HepG2 (cell line): ENCODE data around the gene PRKCD. TPM values are rescaled to one million over a fixed set of nuclear protein-coding genes. Genes with fewer than 3 reads are reported as not detected.

Experiments used
- ATAC-seq: fragments of 200-7000 bp; cut with Tn5 transposase; 3 replicates; pipeline ENCODE4 v1.9.1; 2020; ENCODE audit warnings: mild to moderate bottlenecking, moderate library complexity
- BruUV-seq: library from RNA; stranded (reverse); fragments of 400-500 nt; replicated peaks from 2 replicates; lab custom pipeline; 2021; lab: Mats Ljungman, UMichigan
- CTCF ChIA-PET: fragments of 300-600 bp; formaldehyde crosslinking; extraction: SDS; loops from one replicate; lab custom pipeline; 2021; ENCODE audit warnings: low total read pairs, inconsistent platforms, low intra/inter-chr PET ratio; lab: Yijun Ruan, JAX
- POLR2A ChIA-PET: fragments of 350-600 bp; sonication (Branson Sonifier 250); formaldehyde crosslinking; loops from one replicate; lab custom pipeline; 2020; ENCODE audit warnings: antibody characterized with exemption, inconsistent platforms; lab: Yijun Ruan, JAX
- DNase-seq: peaks from one replicate; pipeline ENCODE4 v3.0.0-alpha.2; 2015; ENCODE audit warnings: low spot score
- FAIRE-seq: peaks from 3 replicates; lab custom pipeline; 2011; peaks lifted over from hg19 to GRCh38; lab: Jason Lieb, UNC
- H2AFZ ChIP-seq: one replicate; pipeline ENCODE4 v1.6.1; 2011; ENCODE audit warnings: low read length, inconsistent platforms
- H3K27ac ChIP-seq: fragments of 300-600 bp; 3 replicates; pipeline ENCODE4 v1.8.0; 2011; ENCODE audit warnings: mixed run types, mild to moderate bottlenecking, mixed read lengths, low read length, inconsistent platforms; ENCODE audit not compliant: insufficient read depth; ENCODE audit errors: extremely low read length
- H3K27me3 ChIP-seq, 2 experiments: fragments of 200-600 bp in 1 of 2; 2 replicates in 1 of 2; 3 replicates in 1 of 2; pipeline versions ENCODE4 v1.6.0 to v1.8.0; 2011; ENCODE audit warnings: low read length in 2 of 2, mild to moderate bottlenecking in 2 of 2, moderate library complexity in 2 of 2, inconsistent platforms in 1 of 2; ENCODE audit not compliant: insufficient read depth in 2 of 2, control insufficient read depth in 1 of 2
- H3K36me3 ChIP-seq, 2 experiments: fragments of 200-600 bp in 1 of 2; replicated peaks in 1 of 2; 2 replicates in 1 of 2; 3 replicates in 1 of 2; pipeline versions ENCODE4 v1.5.1 to v1.8.0; 2011; ENCODE audit warnings: low read length in 2 of 2, inconsistent platforms in 1 of 2; ENCODE audit not compliant: insufficient read depth in 2 of 2, control insufficient read depth in 1 of 2
- H3K4me1 ChIP-seq: 2 replicates; pipeline ENCODE4 v1.5.1; 2012; ENCODE audit warnings: low read length, inconsistent platforms; ENCODE audit not compliant: insufficient read depth
- H3K4me2 ChIP-seq: 2 replicates; pipeline ENCODE4 v1.6.0; 2011; ENCODE audit warnings: low read depth, low read length, inconsistent platforms
- H3K4me3 ChIP-seq, 3 experiments: fragments of 200-600 bp in 1 of 3; sonication (generic), shearing (Covaris generic) in 1 of 3; replicated peaks in 1 of 3; 2 replicates each; pipeline ENCODE4 v1.5.1; 2011 to 2016; ENCODE audit warnings: low read length in 3 of 3, inconsistent platforms in 2 of 3, low read depth in 2 of 3, mild to moderate bottlenecking in 2 of 3, control low read depth in 1 of 3, mixed read lengths in 1 of 3; ENCODE audit not compliant: insufficient read depth in 1 of 3
- H3K79me2 ChIP-seq: one replicate; pipeline ENCODE4 v1.6.1; 2011; ENCODE audit warnings: low read length, inconsistent platforms; ENCODE audit not compliant: insufficient read depth
- H3K9ac ChIP-seq: 2 replicates; pipeline ENCODE4 v1.6.0; 2011; ENCODE audit warnings: mild to moderate bottlenecking, low read depth, low read length, inconsistent platforms; ENCODE audit not compliant: insufficient read depth
- H3K9me3 ChIP-seq: 2 replicates; pipeline ENCODE4 v1.5.1; 2012; ENCODE audit warnings: mild to moderate bottlenecking, low read length
- H4K20me1 ChIP-seq: 2 replicates; pipeline ENCODE4 v1.6.0; 2011; ENCODE audit warnings: inconsistent platforms, mild to moderate bottlenecking, low read length, moderate library complexity; ENCODE audit not compliant: insufficient read depth
- AFF4 ChIP-seq: sonication (generic); formaldehyde crosslinking; IDR thresholded peaks from 2 replicates; pipeline ENCODE4 v1.4.0; 2020; ENCODE audit warnings: missing genetic modification reagents
- ARID5B ChIP-seq: IDR thresholded peaks from 2 replicates; pipeline ENCODE4 v1.4.0; 2020; ENCODE audit warnings: mild to moderate bottlenecking, missing genetic modification reagents
- CENPBD1 ChIP-seq: sonication (generic); formaldehyde crosslinking; IDR thresholded peaks from 2 replicates; pipeline ENCODE4 v1.8.0; 2022; ENCODE audit warnings: missing genetic modification reagents, low read depth, mild to moderate bottlenecking, borderline replicate concordance
- MBNL3 ChIP-seq: fragments of 250-450 bp; sonication (Bioruptor Pico); conservative IDR thresholded peaks from 2 replicates; pipeline ENCODE4 v1.8.0; 2022; ENCODE audit warnings: mild to moderate bottlenecking, inconsistent platforms
- SIN3B ChIP-seq: fragments of 150-350 bp; IDR thresholded peaks from 2 replicates; pipeline ENCODE4 v1.6.1; 2014; ENCODE audit warnings: low read length
- SNAI1 ChIP-seq: sonication (generic); formaldehyde crosslinking; IDR thresholded peaks from 2 replicates; pipeline ENCODE4 v1.5.0; 2020; ENCODE audit warnings: mild to moderate bottlenecking, missing genetic modification reagents, borderline replicate concordance
- XRCC5 ChIP-seq: fragments of 200-400 bp; formaldehyde crosslinking; optimal IDR thresholded peaks from 2 replicates; pipeline ENCODE3; 2017; ENCODE audit warnings: mild to moderate bottlenecking, low read length
- ZNF563 ChIP-seq: sonication (generic); formaldehyde crosslinking; IDR thresholded peaks from 2 replicates; pipeline ENCODE4 v1.8.0; 2022; ENCODE audit warnings: mild to moderate bottlenecking, moderate library complexity, missing genetic modification reagents
- WGBS: methylation state at CpG from one replicate; pipeline ENCODE4 v1.1.6; 2017; ENCODE audit warnings: low lambda C conversion rate; 5-methylcytosine and 5-hydroxymethylcytosine counted together
- in situ Hi-C: cut with HindIII; loops from 2 replicates; pipeline ENCODE4 v1.10.0; 2017; ENCODE audit warnings: low pct_unique_long_range_greater_than_20kb; ENCODE audit not compliant: extremely low pct_ligation_motif_present
- intact Hi-C: fragments of 100-400 bp; cut with micrococcal nuclease; formaldehyde crosslinking; loops from one replicate; pipeline ENCODE4 v1.10.0; 2022; ENCODE audit not compliant: unreplicated experiment
- polyA plus RNA-seq, 8 experiments: library from polyadenylated mRNA; depleted of rRNA in 3 of 8; stranded (reverse) in 7 of 8; unstranded in 1 of 8; fragments of >200 nt; fragmentation: Illumina TruSeq in 4 of 8; extraction: Trizol in 4 of 8; gene quantifications; 2 replicates each; pipeline versions ENCODE4 v1.2.1 to v1.2.3, GENCODE V29; 2011 to 2016; ENCODE audit warnings: low read depth in 4 of 8, missing spikeins in 1 of 8, mixed read lengths in 1 of 8; ENCODE audit not compliant: insufficient read depth in 1 of 8
- total RNA-seq, 5 experiments: library from RNA; depleted of rRNA; stranded (reverse); fragments of >200 nt; fragmentation: Illumina TruSeq; extraction: Trizol; gene quantifications; 2 replicates each; pipeline ENCODE4 v1.2.3, GENCODE V29; 2016; ENCODE audit warnings: low read depth in 1 of 5

PRKCD gene
- total and polyA plus RNA-seq, 2 of the 13 experiments (the other 11 are each of a cell fraction or from before 2014, with no cell fraction given), result 1.6 to 40.7 TPM

GRCh38 chr3:53142986-53143385, 18.0 kb upstream of the PRKCD start (continued):
- TF ChIP-seq SIN3B, result no peak

GRCh38 chr3:53144446-53144845, 16.6 kb upstream of the PRKCD start:
- ATAC-seq, result no peak
- Histone ChIP-seq H3K27ac (no peak overlapping the region), H3K27me3 (peaks cover 2 to 56% of the 10 kb centered on the region in 2 experiments; a peak in 4 of 5 replicates), H3K4me1 (peaks cover 49% of the 10 kb centered on the region), H3K4me3 (no peak overlapping the region), H2AFZ (no peak overlapping the region), H3K79me2 (no peaks in the 10 kb centered on the region), H4K20me1 (no peaks in the 10 kb centered on the region), H3K4me2 (no peak overlapping the region), H3K9ac (no peak overlapping the region), H3K36me3 (no peaks in the 10 kb centered on the region), H3K9me3 (no peaks in the 10 kb centered on the region)
- no peak for DNase-seq
- FAIRE-seq, result no peak
- no TSS peak for BruUV-seq
- ChIA-PET POLR2A (interaction anchor here (2.3 kb wide), 1 partner anchor 15 kb away, joined by 10 read pairs; no protein-coding TSS in a partner anchor), CTCF (no interaction called here)
- WGBS, result 65% methylated on average over 4 of the region's 4 CpGs
- intact Hi-C loops (no loop called here), in situ Hi-C loops (no loop called here)
- TF ChIP-seq ARID5B (CRISPR knock-in tag) (no peak), XRCC5 (no peak), SNAI1 (no peak), ZNF563 (CRISPR knock-in tag) (no peak), MBNL3 (CRISPR knock-in tag) (no peak), CENPBD1 (no peak), AFF4 (CRISPR knock-in tag) (no peak)
